Activated CD4-positive, alpha-beta T cell treated with anti-CD3 and anti-CD28 coated beads, Interleukin-2, amount 10 ng/mL, durations not matched to agents 24 days and 14 days (primary cell): ENCODE measurements around the gene PLD4. TPM values are rescaled to one million over a fixed set of nuclear protein-coding genes. Genes with fewer than 3 reads are reported as not detected.

Experiments used
- DNase-seq: peaks from one replicate; pipeline ENCODE4 v3.0.0; 2022
- H3K27ac Mint-ChIP-seq: one replicate; pipeline ENCODE4 v1.8.0; 2022; ENCODE audit warnings: mild to moderate bottlenecking, mixed read lengths
- H3K27me3 Mint-ChIP-seq: one replicate; pipeline ENCODE4 v1.8.0; 2022; ENCODE audit warnings: mixed read lengths
- H3K36me3 Mint-ChIP-seq: one replicate; pipeline ENCODE4 v1.8.0; 2022; ENCODE audit warnings: low read depth, mild to moderate bottlenecking, mixed read lengths
- H3K4me1 Mint-ChIP-seq: one replicate; pipeline ENCODE4 v1.8.0; 2021; ENCODE audit warnings: mixed read lengths
- H3K4me3 Mint-ChIP-seq: one replicate; pipeline ENCODE4 v1.8.0; 2022; ENCODE audit warnings: mild to moderate bottlenecking, moderate library complexity, mixed read lengths
- H3K9me3 Mint-ChIP-seq: one replicate; pipeline ENCODE4 v1.8.0; 2021; ENCODE audit warnings: mixed read lengths
- intact Hi-C: fragments of 100-400 bp; cut with micrococcal nuclease; formaldehyde crosslinking; loops from one replicate; pipeline ENCODE4 v1.15.1; 2023
- total RNA-seq: library from RNA; stranded (reverse); gene quantifications from 2 replicates; pipeline ENCODE4 v1.2.3, GENCODE V29; 2022

The PLD4 gene
- total RNA-seq, 1 donor from 2014 or later = 0.21 TPM

GRCh38 chr14:104925855-104926609, 1.4 kb downstream of the PLD4 start:
- peaks cover 5% of the 10 kb centered on the region for H3K27me3 Mint-ChIP-seq
- intact Hi-C loops = no loop called here
- H3K4me1 Mint-ChIP-seq = peaks cover 2% of the 10 kb centered on the region
- no peaks in the 10 kb centered on the region for H3K36me3 Mint-ChIP-seq
- no peaks in the 10 kb centered on the region for H3K9me3 Mint-ChIP-seq
- H3K4me3 Mint-ChIP-seq = no peak overlapping the region
- no peak overlapping the region for H3K27ac Mint-ChIP-seq
- DNase-seq = no peak

GRCh38 chr14:104926619-104927431, 2.1 kb downstream of the PLD4 start:
- no peaks in the 10 kb centered on the region for H3K36me3 Mint-ChIP-seq
- no peaks in the 10 kb centered on the region for H3K9me3 Mint-ChIP-seq
- peaks cover 2% of the 10 kb centered on the region for H3K4me1 Mint-ChIP-seq
- H3K27me3 Mint-ChIP-seq = no peaks in the 10 kb centered on the region
- DNase-seq = no peak
- no peak overlapping the region for H3K4me3 Mint-ChIP-seq
- no peak overlapping the region for H3K27ac Mint-ChIP-seq
- intact Hi-C loops = no loop called here

GRCh38 chr14:104927432-104927816, 2.7 kb downstream of the PLD4 start:
- Mint-ChIP-seq H3K27me3 (no peaks in the 10 kb centered on the region), H3K4me1 (peaks cover 2% of the 10 kb centered on the region), H3K4me3 (no peak overlapping the region), H3K36me3 (no peaks in the 10 kb centered on the region), H3K27ac (no peak overlapping the region), H3K9me3 (no peaks in the 10 kb centered on the region)
- DNase-seq = no peak
- intact Hi-C loops = no loop called here

- Mint-ChIP-seq H3K4me3 (no peak overlapping the region), H3K27me3 (no peaks in the 10 kb centered on the region), H3K27ac (no peak overlapping the region), H3K4me1 (peaks cover 2% of the 10 kb centered on the region), H3K36me3 (no peaks in the 10 kb centered on the region), H3K9me3 (no peaks in the 10 kb centered on the region)
- no peak for DNase-seq
- intact Hi-C loops = no loop called here
Measured at GRCh38 chr14:104927901-104928300, 3.2 kb downstream of the PLD4 start.

- intact Hi-C loops = no loop called here
- Mint-ChIP-seq H3K9me3 (no peaks in the 10 kb centered on the region), H3K27ac (no peak overlapping the region), H3K4me1 (peaks cover 2% of the 10 kb centered on the region), H3K36me3 (no peaks in the 10 kb centered on the region), H3K27me3 (no peaks in the 10 kb centered on the region), H3K4me3 (no peak overlapping the region)
- no peak for DNase-seq
Measured at GRCh38 chr14:104928391-104929133, 3.9 kb downstream of the PLD4 start.

GRCh38 chr14:104929268-104930230, 4.9 kb downstream of the PLD4 start:
- Mint-ChIP-seq H3K27ac (no peak overlapping the region), H3K36me3 (no peaks in the 10 kb centered on the region), H3K27me3 (peaks cover 3% of the 10 kb centered on the region), H3K4me1 (peaks cover 7% of the 10 kb centered on the region), H3K9me3 (no peaks in the 10 kb centered on the region), H3K4me3 (no peak overlapping the region)
- intact Hi-C loops = no loop called here
- no peak for DNase-seq

GRCh38 chr14:104930526-104931303, 6.0 kb downstream of the PLD4 start:
- H3K27ac Mint-ChIP-seq = no peak overlapping the region
- intact Hi-C loops = no loop called here
- H3K36me3 Mint-ChIP-seq = no peaks in the 10 kb centered on the region
- peaks cover 8% of the 10 kb centered on the region for H3K4me1 Mint-ChIP-seq
- no peaks in the 10 kb centered on the region for H3K9me3 Mint-ChIP-seq
- peaks cover 13% of the 10 kb centered on the region for H3K27me3 Mint-ChIP-seq
- DNase-seq = no peak
- no peak overlapping the region for H3K4me3 Mint-ChIP-seq

GRCh38 chr14:104931304-104931770, 6.7 kb downstream of the PLD4 start:
- Mint-ChIP-seq H3K27ac (no peak overlapping the region), H3K4me3 (no peak overlapping the region), H3K36me3 (no peaks in the 10 kb centered on the region), H3K9me3 (no peaks in the 10 kb centered on the region), H3K27me3 (peaks cover 14% of the 10 kb centered on the region), H3K4me1 (peaks cover 8% of the 10 kb centered on the region)
- intact Hi-C loops = no loop called here
- no peak for DNase-seq

GRCh38 chr14:104931771-104932675, 7.3 kb downstream of the PLD4 start:
- Mint-ChIP-seq H3K4me1 (peaks cover 6% of the 10 kb centered on the region), H3K27ac (no peak overlapping the region), H3K36me3 (no peaks in the 10 kb centered on the region), H3K9me3 (no peaks in the 10 kb centered on the region), H3K4me3 (peak overlapping the region; percentile 15), H3K27me3 (peaks cover 14% of the 10 kb centered on the region)
- no peak for DNase-seq
- intact Hi-C loops = no loop called here

GRCh38 chr14:104932676-104933631, 8.3 kb downstream of the PLD4 start:
- intact Hi-C loops = no loop called here
- peak; percentile 97 for DNase-seq
- Mint-ChIP-seq H3K27me3 (peaks cover 14% of the 10 kb centered on the region), H3K4me3 (peak overlapping the region; percentile 72), H3K4me1 (peaks cover 6% of the 10 kb centered on the region), H3K9me3 (no peaks in the 10 kb centered on the region), H3K36me3 (no peaks in the 10 kb centered on the region), H3K27ac (no peak overlapping the region)
